Measurements from ENCODE around the gene PTPN3.

PTPN3 gene

DNA sequence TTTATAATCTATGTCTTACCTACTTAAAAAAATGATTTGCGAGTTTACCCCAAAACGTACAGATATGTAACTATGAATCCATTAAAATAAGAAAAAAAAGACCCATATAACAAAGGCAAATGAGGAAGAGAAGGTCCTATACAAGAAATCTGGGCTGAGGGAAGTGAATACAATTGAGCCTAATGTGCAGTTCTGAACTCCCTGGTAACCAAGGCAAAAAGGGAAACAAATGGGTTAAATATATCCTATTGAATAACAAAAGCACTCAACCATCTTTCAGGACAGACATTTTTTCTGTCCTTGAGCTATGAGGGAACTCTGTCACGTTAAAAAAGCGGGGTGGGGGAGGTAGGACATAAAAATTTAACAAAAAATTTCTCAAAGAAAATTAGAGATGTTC is 78.6 kb downstream of the PTPN3 start:
- DNase-seq = no peak

- no peak for DNase-seq
These were observed 79.3 kb downstream of the PTPN3 start for GRCh38 chr9:109418827-109419226.

DNA sequence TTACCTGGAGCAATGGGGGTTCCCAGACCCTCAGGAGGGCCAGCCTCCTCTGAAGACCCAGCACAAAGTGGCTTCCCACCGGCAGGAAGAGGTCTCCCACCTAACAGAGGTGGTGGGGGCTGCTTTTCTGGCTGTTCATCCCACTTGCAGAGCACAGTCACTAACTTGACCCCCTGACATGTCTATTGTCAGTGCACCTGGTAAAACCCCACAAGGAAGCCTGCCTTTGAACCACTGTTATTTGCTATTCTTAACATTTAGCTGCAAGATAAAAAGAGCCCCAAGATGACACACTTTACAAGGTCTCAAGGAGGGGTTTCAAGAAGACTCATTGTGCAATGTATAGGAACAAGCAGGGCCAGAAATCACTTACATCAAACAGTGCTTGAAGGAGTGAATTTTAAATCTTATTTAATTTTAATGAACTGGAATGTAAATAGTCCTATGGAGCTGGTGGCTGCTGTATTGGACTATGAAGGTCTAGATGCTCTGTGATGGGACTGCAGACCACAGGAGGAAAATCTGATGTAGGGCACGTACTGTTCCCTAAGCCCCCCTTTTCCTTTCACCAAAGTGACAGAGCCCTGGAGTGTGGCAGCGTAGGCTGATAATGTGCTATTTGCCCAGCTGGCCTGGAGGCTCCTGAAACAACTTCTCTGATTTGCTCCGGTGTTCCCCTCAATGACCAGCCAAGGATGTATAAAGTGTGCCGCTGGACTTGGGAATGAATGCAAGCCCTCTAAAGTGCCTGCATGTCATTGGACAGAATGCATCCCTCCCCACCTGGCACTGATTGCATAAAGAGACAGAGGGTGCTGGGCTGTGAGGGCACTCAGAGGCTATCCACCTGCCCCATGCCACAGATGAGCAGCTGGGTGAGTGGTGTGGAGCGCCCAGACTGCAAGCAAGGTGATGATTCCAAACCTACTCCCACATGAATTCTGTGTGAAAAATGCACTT is 80.2 kb downstream of the PTPN3 start:
- DNase-seq = no peak

- DNase-seq = no peak
These were observed 81.1 kb downstream of the PTPN3 start for GRCh38 chr9:109417054-109417453.

DNA sequence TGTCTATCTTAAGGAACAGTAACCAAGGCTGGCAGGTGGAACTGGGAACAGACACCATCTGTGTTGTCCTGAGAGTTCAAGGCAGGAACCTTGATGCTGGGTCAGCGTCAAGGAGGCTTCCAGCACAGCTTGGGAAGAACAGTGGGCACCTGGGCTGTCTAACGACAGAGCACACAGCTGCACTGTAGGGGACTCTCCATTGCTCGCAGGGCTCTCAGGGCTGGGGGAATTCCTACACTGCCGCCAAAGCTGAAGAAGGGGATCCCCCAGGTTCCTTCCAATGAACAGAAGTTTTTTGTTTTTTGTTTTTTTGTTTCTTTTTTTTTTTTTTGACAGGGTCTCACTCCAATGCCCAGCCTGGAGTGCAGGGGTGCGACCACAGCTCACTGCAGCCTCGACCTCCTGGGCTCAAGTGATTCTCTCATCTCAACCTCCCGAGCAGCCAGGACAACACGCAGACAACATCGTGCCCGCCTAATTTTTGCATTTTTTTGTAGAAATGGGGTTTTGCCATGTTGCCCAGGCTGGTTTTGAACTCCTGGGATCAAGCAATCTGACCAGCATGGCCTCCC is 81.9 kb downstream of the PTPN3 start:
- DNase-seq = no peak

DNA sequence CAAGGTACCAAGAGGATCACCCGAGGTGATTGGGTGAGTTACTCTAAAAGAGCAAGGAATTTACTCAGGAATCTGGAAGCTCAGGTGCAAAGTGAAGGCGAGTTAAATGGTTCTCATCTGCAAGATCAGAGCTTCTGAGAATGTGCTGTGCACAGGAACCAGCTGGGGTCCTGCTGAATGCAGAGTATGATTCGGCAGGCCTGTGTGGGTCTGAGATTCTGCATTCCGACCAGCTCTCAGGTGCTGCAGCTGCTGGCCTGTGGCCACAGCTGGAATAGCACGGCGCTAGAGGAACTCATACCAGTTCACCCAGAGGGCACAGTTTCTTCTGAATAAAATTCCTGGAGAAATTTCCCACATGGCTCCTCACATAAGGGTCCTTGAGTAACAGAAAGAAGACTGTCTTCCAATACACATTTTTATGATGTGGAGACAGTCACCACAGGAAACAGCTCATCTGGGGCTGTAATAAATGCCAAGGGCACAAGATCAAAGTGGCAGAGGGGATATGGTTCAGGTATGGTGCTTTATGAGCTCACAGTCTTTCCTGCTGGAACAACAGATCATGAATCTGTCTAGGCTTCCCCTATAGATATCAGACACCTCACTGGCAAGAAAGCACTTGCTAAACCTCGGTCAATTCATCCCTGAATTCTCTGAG is 83.9 kb downstream of the PTPN3 start:
- DNase-seq = no peak

GRCh38 chr9:109411798-109412352 is 86.2 kb downstream of the PTPN3 start:
- DNase-seq = no peak

GRCh38 chr9:109411069-109411761 is 86.9 kb downstream of the PTPN3 start:
- DNase-seq = no peak

GRCh38 chr9:109409773-109410397 is 88.2 kb downstream of the PTPN3 start:
- no peak for DNase-seq

DNA sequence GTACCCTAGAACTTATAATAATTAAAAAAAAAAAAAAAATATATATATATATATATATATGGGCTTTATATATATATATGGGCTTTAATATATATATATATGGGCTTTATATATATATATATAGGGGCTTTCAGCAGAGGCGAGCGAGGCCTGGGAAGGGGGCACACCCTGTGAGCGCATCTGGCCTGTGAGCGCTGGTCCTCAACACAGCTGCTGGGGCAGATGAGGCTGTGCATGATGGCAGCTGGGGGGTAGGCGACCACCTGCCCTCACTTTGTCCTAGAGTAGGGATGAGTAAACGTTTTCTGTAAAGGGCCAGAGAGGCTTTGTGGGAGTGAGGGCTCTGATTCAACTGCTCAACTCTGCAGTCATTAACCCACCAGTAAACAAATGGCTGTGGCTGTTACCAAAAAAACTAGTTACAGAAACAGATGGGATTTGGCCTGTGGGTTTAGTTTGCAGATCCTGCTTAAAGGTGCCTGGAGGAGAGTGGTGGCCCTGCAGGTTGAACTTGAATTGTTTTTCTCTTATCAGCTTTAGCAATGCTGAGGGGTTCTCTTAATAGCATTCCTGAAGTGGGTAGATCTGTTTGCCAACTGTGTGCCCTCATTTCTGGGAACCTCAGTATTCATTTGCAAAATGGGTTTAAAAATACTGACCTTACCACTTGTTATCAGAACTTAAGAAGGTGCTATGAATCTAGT is 89.2 kb downstream of the PTPN3 start:
- DNase-seq = no peak

DNA sequence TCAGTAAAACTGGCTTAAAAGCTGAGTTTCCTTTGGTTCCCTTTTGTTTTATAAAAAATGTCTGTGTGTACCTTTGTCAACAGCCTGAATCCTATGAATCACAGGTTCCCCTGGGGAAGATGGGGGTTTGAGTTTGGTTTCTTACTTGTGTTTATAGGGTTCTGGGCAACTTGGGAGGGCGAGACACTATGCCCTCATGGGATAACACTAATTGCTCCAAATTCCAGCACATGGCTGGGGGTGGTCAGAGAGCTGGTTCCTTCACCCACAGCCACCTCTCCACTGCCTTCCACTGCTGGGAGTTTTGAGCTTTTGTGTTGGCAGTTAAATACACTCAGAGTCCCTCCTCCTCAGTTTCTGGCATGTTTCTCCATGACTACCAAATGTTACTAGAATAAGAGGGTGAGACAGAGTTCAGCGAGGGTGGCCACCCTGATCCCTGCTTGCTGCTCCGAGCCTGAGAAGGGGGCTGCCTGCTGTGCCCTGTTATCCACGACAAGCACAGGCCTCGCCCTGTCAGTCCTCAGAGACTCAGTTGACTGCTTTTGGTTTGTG is 94.3 kb downstream of the PTPN3 start:
- no peak for DNase-seq

GRCh38 chr9:109403116-109403515 is 95.0 kb downstream of the PTPN3 start:
- no peak for DNase-seq

GRCh38 chr9:109401990-109402318 is 96.2 kb downstream of the PTPN3 start:
- no peak for DNase-seq

DNA sequence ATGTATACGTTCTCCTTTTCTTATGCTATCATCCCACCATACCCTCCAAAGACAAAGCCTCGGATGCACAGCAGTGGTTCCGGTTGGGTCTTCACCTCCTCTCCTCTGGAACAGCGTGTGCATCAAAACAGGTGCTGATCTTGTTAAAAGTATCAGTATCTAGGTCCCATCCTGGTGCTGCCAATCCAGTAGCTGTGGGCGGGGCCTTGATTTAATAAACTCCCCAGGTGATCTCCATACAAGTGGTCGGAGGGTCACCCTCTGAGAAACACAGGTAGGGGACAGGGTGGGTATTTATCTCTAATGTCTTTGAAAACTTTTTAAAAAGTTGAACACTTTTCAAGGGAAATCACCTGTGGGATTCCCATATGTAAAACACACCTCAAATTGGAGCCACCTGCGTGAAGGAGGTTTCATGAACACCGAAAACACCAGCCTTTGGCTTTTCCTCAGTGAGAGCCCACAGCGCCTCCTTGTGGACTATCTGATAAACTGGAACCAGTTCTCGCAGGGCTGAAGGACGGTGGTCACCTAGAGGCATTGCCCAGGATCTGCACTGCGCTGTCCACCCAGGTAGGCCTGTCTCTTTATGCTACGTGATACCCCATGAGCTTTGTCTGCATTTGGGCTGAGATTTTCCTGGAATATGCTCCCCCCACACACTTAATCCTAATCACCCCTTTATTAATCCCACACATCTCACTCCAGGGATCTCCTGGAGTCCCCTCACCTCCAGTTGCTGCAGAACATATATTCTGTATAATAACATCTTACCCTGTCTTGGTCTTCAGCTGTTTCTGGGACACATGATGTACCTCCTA is 96.7 kb downstream of the PTPN3 start:
- DNase-seq = peak in 1 of 2 experiments; percentile 22

GRCh38 chr9:109399258-109399767 is 98.8 kb downstream of the PTPN3 start:
- no peak for DNase-seq

- no peak for DNase-seq
These were observed 106.9 kb downstream of the PTPN3 start for GRCh38 chr9:109391176-109391575.

DNA sequence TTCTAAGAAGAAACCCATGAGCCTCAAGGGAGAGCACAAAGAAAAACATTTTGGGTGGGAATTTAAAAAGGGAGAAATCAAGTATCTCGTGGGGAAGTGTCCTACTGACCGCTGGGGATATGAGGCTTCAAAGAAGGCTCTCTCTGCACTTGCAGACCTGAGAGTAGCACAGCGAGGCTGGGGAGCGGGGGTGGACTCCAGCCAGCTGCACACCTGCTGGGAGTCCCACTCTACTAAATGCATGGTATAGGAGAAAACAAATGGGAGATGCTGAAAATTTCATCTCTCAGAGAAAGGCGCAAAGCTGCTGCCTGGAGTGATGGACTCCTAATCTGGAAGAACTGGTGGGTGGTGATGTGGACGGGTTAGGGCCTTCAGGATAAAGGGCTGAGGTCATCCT is 110.3 kb downstream of the PTPN3 start:
- DNase-seq = no peak

DNA sequence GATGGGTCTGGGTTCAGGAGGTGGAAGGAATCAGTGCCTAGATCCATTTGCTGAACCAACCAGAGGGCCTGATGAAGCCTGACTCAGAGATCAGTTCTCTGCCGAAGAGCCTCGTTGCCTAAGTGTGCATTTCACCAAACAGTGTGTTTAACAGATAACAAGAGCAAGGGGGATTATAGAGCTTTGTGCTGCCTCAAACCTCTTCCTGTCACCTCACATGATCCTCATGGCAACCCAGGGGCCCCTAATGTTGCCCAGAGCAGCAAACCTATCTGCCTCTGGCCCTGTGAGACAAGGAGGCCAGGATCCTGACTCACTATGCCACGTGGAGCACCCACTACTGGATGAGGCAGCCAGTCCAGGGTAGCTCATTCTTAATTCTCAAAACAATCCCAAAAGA is 110.9 kb downstream of the PTPN3 start:
- DNase-seq = no peak

GRCh38 chr9:109385499-109385898 is 112.6 kb downstream of the PTPN3 start:
- no peak for DNase-seq

GRCh38 chr9:109383947-109384346 is 114.2 kb downstream of the PTPN3 start:
- no peak for DNase-seq
